Skeletal muscle tissue (tissue), 4 donors: ENCODE data around the gene MPPED1. TPM values are rescaled to one million over a fixed set of nuclear protein-coding genes. Genes with fewer than 3 reads are reported as not detected.

Experiments
- H3K27ac ChIP-seq: one replicate; pipeline ENCODE4 v1.7.0; 2013; ENCODE audit warnings: mild to moderate bottlenecking, low read depth, low read length, inconsistent platforms
- H3K27me3 ChIP-seq, 3 donors: one replicate each; pipeline ENCODE4 v1.7.0; 2013; ENCODE audit warnings: low read length in 3 of 3; ENCODE audit not compliant: control insufficient read depth in 3 of 3, insufficient read depth in 3 of 3
- H3K36me3 ChIP-seq, 3 donors: one replicate each; pipeline ENCODE4 v1.7.0; 2013; ENCODE audit warnings: low read length in 3 of 3; ENCODE audit not compliant: control insufficient read depth in 3 of 3, insufficient read depth in 3 of 3
- H3K4me1 ChIP-seq, 3 donors: one replicate each; pipeline ENCODE4 v1.7.0; 2013; ENCODE audit warnings: low read length in 3 of 3, mild to moderate bottlenecking in 3 of 3; ENCODE audit not compliant: control insufficient read depth in 3 of 3, insufficient read depth in 3 of 3
- H3K4me3 ChIP-seq, 3 donors: one replicate each; pipeline ENCODE4 v1.7.0; 2013; ENCODE audit warnings: low read length in 3 of 3
- H3K9ac ChIP-seq, 3 donors: one replicate each; pipeline ENCODE4 v1.7.0; 2013; ENCODE audit warnings: low read length in 3 of 3, mild to moderate bottlenecking in 3 of 3, moderate library complexity in 2 of 3, low read depth in 1 of 3
- H3K9me3 ChIP-seq, 3 donors: one replicate each; pipeline ENCODE4 v1.7.0; 2013; ENCODE audit warnings: low read length in 3 of 3; ENCODE audit not compliant: control insufficient read depth in 3 of 3
- total RNA-seq: library from RNA; depleted of rRNA; stranded (reverse); fragments of >200 nt; gene quantifications from one replicate; pipeline ENCODE4 v1.2.3, GENCODE V29; 2014
- donor health status: Osteomylitis.

The MPPED1 gene
- total RNA-seq, 1 donor from 2014 or later = under 0.01 TPM

- Histone ChIP-seq H3K4me1 (no peaks in the 10 kb centered on the region), H3K9me3 (no peaks in the 10 kb centered on the region), H3K9ac (no peak overlapping the region), H3K4me3 (no peak overlapping the region), H3K36me3 (no peaks in the 10 kb centered on the region), H3K27ac (no peak overlapping the region), H3K27me3 (peaks cover 56 to 61% (median 56%) of the 10 kb centered on the region in 3 donors)
Observed at GRCh38 chr22:43419371-43420080, 7.7 kb downstream of the MPPED1 start.

GRCh38 chr22:43421046-43421665 lies 9.3 kb downstream of the MPPED1 start:
- Histone ChIP-seq H3K9me3 (no peaks in the 10 kb centered on the region), H3K36me3 (no peaks in the 10 kb centered on the region), H3K27me3 (peaks cover 50 to 57% (median 53%) of the 10 kb centered on the region in 3 donors), H3K4me3 (no peak overlapping the region), H3K27ac (no peak overlapping the region), H3K9ac (no peak overlapping the region), H3K4me1 (no peaks in the 10 kb centered on the region)

DNA sequence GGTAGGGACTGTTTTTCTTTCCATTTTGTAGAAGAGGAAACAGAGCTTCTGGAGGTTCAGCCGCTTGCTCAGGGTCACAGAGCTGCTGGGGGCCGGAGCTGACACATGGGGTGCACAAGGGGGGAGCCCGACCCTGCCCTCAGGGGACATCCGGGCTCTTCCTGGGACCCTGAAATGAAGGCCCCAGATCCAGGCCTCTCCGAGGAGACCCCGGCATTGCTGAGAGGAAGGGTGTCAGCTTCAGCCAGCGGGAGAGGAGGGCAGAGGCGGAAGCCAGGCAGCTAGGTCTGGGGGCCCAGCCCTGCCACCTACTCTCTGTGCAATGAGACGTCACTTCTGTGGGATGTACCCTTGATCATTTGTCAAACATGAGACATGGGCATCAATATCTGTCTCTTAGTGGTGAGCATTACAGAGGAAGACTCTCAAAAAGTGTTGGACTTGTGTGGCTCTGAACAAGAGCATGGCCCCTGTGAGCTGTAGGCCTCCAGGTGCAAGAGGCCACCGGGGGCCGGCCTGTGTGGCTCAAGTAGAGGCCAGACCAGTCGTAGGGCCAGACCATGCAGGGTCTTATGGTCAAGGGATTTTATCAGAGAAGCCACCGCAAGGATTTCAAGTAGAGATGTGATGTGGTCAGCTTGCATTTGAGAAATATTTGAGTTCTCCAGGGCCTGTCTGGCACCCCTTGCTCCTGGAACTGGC lies 10.3 kb downstream of the MPPED1 start:
- Histone ChIP-seq H3K4me3 (no peak overlapping the region), H3K27ac (no peak overlapping the region), H3K27me3 (peaks cover 44 to 62% (median 56%) of the 10 kb centered on the region in 3 donors), H3K9me3 (no peaks in the 10 kb centered on the region), H3K36me3 (no peaks in the 10 kb centered on the region), H3K9ac (no peak overlapping the region), H3K4me1 (no peaks in the 10 kb centered on the region)

DNA sequence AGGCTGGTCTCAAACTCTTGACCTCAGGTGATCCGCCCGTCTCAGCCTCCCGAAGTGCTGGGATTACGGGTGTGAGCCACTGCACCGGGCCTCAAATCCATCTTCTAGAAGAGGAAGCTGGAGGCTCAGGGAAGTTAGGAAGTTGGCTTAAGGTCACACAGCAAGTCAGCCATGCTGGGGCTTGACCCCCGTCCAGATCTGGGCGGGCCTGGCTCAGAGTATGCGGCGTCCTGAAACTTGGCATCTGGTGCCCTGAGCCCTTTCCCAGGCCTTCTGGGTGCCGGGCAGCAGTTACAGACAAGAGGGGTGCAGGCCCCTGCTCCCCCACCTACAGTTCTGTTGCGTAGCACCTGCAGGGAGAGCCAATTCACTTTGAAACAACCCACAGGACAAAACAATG lies 11.2 kb downstream of the MPPED1 start:
- no peak overlapping the region for H3K27ac ChIP-seq
- no peaks in the 10 kb centered on the region for H3K4me1 ChIP-seq
- no peaks in the 10 kb centered on the region for H3K9me3 ChIP-seq
- H3K9ac ChIP-seq = no peak overlapping the region
- H3K4me3 ChIP-seq = no peak overlapping the region
- H3K27me3 ChIP-seq = peaks cover 45 to 66% (median 63%) of the 10 kb centered on the region in 3 donors
- no peaks in the 10 kb centered on the region for H3K36me3 ChIP-seq

- Histone ChIP-seq H3K9ac (no peak overlapping the region), H3K27me3 (peaks cover 48 to 72% (median 68%) of the 10 kb centered on the region in 3 donors)
Observed at GRCh38 chr22:43424201-43424600, 12.4 kb downstream of the MPPED1 start.

GRCh38 chr22:43424666-43425630 lies 13.1 kb downstream of the MPPED1 start:
- no peaks in the 10 kb centered on the region for H3K4me1 ChIP-seq
- no peaks in the 10 kb centered on the region for H3K9me3 ChIP-seq
- no peak overlapping the region for H3K4me3 ChIP-seq
- peaks cover 53 to 77% (median 70%) of the 10 kb centered on the region in 3 donors for H3K27me3 ChIP-seq
- H3K36me3 ChIP-seq = no peaks in the 10 kb centered on the region
- H3K27ac ChIP-seq = no peak overlapping the region
- H3K9ac ChIP-seq = no peak overlapping the region

More at GRCh38 chr22:43424201-43424600, 12.4 kb downstream of the MPPED1 start:
- no peak overlapping the region for H3K4me3 ChIP-seq
- no peaks in the 10 kb centered on the region for H3K4me1 ChIP-seq
- H3K9me3 ChIP-seq = no peaks in the 10 kb centered on the region
- H3K36me3 ChIP-seq = no peaks in the 10 kb centered on the region
- no peak overlapping the region for H3K27ac ChIP-seq

DNA sequence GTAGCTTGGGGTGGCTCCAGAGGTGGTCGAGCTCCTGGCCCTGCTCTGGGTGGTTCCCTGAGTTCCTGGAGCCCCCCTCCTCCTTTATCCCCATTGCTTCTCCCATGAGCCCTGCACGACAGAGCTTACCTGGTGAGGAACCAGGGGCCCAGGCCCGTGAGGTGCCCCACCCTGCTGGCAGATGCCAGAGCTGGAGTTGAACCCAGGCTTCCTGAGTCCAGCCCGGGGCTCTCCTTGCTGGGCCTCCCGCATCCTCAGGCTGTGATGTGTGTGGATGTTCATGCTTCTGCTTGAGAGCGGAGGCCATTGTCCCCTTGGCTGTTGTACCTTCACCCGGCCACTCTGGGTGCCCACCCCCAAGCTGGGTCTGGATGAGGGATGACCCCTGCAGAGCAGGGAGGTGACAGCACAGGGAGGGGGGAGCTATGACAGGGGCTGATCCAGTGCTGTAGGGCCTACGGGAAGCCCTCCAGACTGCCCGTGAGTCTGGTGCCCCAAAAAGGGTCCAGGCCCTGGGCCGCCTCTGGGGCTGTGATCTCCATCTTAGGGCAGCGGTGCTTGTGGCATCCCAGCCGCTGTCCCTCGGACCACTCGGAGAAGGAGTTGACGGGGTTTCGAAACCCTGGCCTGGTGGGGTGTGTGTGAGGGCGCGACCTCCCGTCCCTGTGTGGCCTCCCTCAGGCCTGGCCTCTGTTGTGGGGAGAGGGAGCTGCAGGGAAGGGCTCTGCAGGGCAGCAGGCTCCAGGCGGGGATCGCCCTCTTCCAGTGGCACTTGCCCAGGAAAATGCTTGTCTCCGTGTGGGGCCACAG lies 14.4 kb downstream of the MPPED1 start:
- Histone ChIP-seq H3K9ac (no peak overlapping the region), H3K4me3 (no peak overlapping the region), H3K4me1 (no peaks in the 10 kb centered on the region), H3K9me3 (no peaks in the 10 kb centered on the region), H3K36me3 (no peaks in the 10 kb centered on the region), H3K27me3 (peaks cover 56 to 78% (median 68%) of the 10 kb centered on the region in 3 donors), H3K27ac (no peak overlapping the region)

DNA sequence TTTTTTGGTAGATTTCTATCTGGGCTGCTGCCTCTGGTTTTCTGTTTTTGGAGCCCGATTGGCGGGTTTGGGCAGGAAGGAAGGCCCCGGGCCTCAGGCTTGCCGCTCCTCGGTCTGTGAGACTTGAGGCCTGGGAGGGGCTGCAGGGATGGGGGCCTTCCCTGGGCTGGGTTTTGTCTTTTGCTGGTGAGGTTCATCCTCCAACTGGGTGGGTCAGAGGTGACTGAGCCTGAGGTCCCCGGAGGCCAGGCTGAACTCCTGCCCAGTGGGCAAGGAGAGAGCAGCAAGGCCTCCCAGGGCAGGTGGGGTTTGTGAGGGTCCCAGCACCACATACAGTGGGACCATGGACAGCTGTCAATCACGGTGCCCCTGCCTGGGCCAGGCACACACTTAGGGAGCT lies 15.0 kb downstream of the MPPED1 start:
- Histone ChIP-seq H3K9me3 (no peaks in the 10 kb centered on the region), H3K27ac (no peak overlapping the region), H3K36me3 (no peaks in the 10 kb centered on the region), H3K4me1 (no peaks in the 10 kb centered on the region), H3K9ac (no peak overlapping the region), H3K4me3 (no peak overlapping the region), H3K27me3 (peaks cover 56 to 78% (median 68%) of the 10 kb centered on the region in 3 donors)
